Panc1 (cell line): ENCODE data around the gene OR6F1.

Experiments
- POLR2AphosphoS5 ChIP-seq: IDR thresholded peaks from 2 replicates; pipeline ENCODE4 v1.6.1; 2012; ENCODE audit warnings: mild to moderate bottlenecking, low read depth, low read length, moderate library complexity
- SIN3A ChIP-seq: IDR thresholded peaks from 2 replicates; pipeline ENCODE4 v1.6.1; 2012; ENCODE audit warnings: low read depth, mild to moderate bottlenecking, low read length, moderate library complexity, borderline replicate concordance; ENCODE audit not compliant: insufficient read depth
- TCF7L2 ChIP-seq: IDR thresholded peaks from 2 replicates; pipeline ENCODE4 v1.6.1; 2011; ENCODE audit warnings: mild to moderate bottlenecking, low read depth, low read length, inconsistent platforms
- TF ChIP-seq, protein P1 (sequence below): fragments of 450-650 bp; IDR thresholded peaks from 2 replicates; pipeline ENCODE4 v1.5.1; 2017; ENCODE audit warnings: mild to moderate bottlenecking
- TF ChIP-seq, protein P2 (sequence below), 2 experiments: IDR thresholded peaks; 2 replicates each; pipeline ENCODE4 v1.6.1; 2011 to 2012; ENCODE audit warnings: low read depth in 2 of 2, control low read depth in 1 of 2, low read length in 1 of 2, mild to moderate bottlenecking in 1 of 2, moderate library complexity in 1 of 2; ENCODE audit not compliant: insufficient read depth in 1 of 2

DNA sequence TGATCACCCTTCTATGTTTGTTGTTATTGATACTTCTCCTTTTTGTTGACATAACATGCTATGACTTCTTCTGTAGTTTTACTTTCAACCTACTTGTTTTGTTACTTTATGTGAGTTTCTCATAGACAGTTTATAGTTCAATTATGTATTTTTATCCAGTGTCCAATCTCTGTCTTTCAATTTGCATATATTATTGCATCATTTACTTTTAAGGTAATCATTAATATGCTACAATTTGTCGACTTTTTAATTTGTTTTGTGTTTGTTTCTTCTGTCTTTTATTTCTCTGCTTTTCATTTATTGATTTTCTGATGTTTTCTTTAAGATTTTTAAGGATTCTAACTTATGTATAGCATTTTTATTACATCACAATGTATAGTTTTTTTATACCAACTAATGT is 47.2 kb downstream of the OR6F1 start:
- TF ChIP-seq, protein P1, sequence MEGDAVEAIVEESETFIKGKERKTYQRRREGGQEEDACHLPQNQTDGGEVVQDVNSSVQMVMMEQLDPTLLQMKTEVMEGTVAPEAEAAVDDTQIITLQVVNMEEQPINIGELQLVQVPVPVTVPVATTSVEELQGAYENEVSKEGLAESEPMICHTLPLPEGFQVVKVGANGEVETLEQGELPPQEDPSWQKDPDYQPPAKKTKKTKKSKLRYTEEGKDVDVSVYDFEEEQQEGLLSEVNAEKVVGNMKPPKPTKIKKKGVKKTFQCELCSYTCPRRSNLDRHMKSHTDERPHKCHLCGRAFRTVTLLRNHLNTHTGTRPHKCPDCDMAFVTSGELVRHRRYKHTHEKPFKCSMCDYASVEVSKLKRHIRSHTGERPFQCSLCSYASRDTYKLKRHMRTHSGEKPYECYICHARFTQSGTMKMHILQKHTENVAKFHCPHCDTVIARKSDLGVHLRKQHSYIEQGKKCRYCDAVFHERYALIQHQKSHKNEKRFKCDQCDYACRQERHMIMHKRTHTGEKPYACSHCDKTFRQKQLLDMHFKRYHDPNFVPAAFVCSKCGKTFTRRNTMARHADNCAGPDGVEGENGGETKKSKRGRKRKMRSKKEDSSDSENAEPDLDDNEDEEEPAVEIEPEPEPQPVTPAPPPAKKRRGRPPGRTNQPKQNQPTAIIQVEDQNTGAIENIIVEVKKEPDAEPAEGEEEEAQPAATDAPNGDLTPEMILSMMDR = no peak
- TF ChIP-seq SIN3A (no peak), POLR2AphosphoS5 (no peak), TCF7L2 (no peak)
- TF ChIP-seq, protein P2, sequence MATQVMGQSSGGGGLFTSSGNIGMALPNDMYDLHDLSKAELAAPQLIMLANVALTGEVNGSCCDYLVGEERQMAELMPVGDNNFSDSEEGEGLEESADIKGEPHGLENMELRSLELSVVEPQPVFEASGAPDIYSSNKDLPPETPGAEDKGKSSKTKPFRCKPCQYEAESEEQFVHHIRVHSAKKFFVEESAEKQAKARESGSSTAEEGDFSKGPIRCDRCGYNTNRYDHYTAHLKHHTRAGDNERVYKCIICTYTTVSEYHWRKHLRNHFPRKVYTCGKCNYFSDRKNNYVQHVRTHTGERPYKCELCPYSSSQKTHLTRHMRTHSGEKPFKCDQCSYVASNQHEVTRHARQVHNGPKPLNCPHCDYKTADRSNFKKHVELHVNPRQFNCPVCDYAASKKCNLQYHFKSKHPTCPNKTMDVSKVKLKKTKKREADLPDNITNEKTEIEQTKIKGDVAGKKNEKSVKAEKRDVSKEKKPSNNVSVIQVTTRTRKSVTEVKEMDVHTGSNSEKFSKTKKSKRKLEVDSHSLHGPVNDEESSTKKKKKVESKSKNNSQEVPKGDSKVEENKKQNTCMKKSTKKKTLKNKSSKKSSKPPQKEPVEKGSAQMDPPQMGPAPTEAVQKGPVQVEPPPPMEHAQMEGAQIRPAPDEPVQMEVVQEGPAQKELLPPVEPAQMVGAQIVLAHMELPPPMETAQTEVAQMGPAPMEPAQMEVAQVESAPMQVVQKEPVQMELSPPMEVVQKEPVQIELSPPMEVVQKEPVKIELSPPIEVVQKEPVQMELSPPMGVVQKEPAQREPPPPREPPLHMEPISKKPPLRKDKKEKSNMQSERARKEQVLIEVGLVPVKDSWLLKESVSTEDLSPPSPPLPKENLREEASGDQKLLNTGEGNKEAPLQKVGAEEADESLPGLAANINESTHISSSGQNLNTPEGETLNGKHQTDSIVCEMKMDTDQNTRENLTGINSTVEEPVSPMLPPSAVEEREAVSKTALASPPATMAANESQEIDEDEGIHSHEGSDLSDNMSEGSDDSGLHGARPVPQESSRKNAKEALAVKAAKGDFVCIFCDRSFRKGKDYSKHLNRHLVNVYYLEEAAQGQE (IDR thresholded peaks at IDR 0.05; ENCODE audit: insufficient read depth in 1 of 2, low read depth in 2 of 2, low read length in 1 of 2) = no peak
